Endothelial cell of umbilical vein (primary cell): ENCODE data around the gene ZNF483. TPM values are rescaled to one million over a fixed set of nuclear protein-coding genes. Genes with fewer than 3 reads are reported as not detected.

Experiments
- BruUV-seq: library from RNA; stranded (reverse); fragments of 400-500 nt; replicated peaks from 2 replicates; lab custom pipeline; 2021; lab: Mats Ljungman, UMichigan
- CTCF ChIA-PET: fragments of 300-600, 350-600 bp; sonication (Branson Sonifier 250); formaldehyde crosslinking; loops from one replicate; lab custom pipeline; 2021; ENCODE audit warnings: antibody characterized with exemption, inconsistent platforms; lab: Charles Lee
- POLR2A ChIA-PET: fragments of 300-600, 350-600 bp; sonication (Branson Sonifier 250); formaldehyde crosslinking; loops from one replicate; lab custom pipeline; 2021; ENCODE audit warnings: antibody characterized with exemption, inconsistent platforms; lab: Charles Lee
- DNase-seq: peaks from one replicate; pipeline ENCODE4 v3.0.0-alpha.2; 2011; ENCODE audit warnings: low read depth, low spot score
- FAIRE-seq: peaks from 2 replicates; lab custom pipeline; 2011; peaks lifted over from hg19 to GRCh38; lab: Jason Lieb, UNC
- H2AFZ ChIP-seq: 2 replicates; pipeline ENCODE4 v1.6.0; 2012; ENCODE audit warnings: low read depth, low read length, control low read depth, inconsistent platforms
- H3K27ac ChIP-seq: 2 replicates; pipeline ENCODE4 v1.5.1; 2011; ENCODE audit warnings: low read depth, mild to moderate bottlenecking, control low read depth, low read length, moderate library complexity; ENCODE audit not compliant: insufficient read depth
- H3K27me3 ChIP-seq, 2 experiments: 2 replicates each; pipeline versions ENCODE4 v1.6.0 to v1.6.1; 2011; ENCODE audit warnings: low read length in 2 of 2, mixed read lengths in 1 of 2; ENCODE audit not compliant: control insufficient read depth in 2 of 2, insufficient read depth in 2 of 2
- H3K36me3 ChIP-seq, 2 experiments: 2 replicates in 1 of 2; 3 replicates in 1 of 2; pipeline ENCODE4 v1.5.1; 2011; ENCODE audit warnings: low read length in 2 of 2, mild to moderate bottlenecking in 1 of 2, moderate library complexity in 1 of 2; ENCODE audit not compliant: control insufficient read depth in 2 of 2, insufficient read depth in 2 of 2; ENCODE audit errors: extremely low read depth in 1 of 2
- H3K4me1 ChIP-seq: 3 replicates; pipeline ENCODE4 v1.5.1; 2011; ENCODE audit warnings: mild to moderate bottlenecking, low read length; ENCODE audit not compliant: control insufficient read depth, insufficient read depth; ENCODE audit errors: extremely low read depth
- H3K4me2 ChIP-seq: 2 replicates; pipeline ENCODE4 v1.6.1; 2011; ENCODE audit warnings: low read length, control low read depth, mixed read lengths; ENCODE audit not compliant: insufficient read depth
- H3K4me3 ChIP-seq, 3 experiments: fragments of 200-600 bp in 1 of 3; sonication (generic), shearing (Covaris generic) in 1 of 3; replicated peaks in 1 of 3; 2 replicates each; pipeline ENCODE4 v1.5.1; 2011 to 2016; ENCODE audit warnings: control low read depth in 3 of 3, low read length in 3 of 3, mild to moderate bottlenecking in 2 of 3, inconsistent platforms in 1 of 3, low read depth in 1 of 3, moderate library complexity in 1 of 3; ENCODE audit not compliant: insufficient read depth in 1 of 3
- H3K79me2 ChIP-seq: 2 replicates; pipeline ENCODE4 v1.6.0; 2012; ENCODE audit warnings: low read length, inconsistent platforms; ENCODE audit not compliant: control insufficient read depth, insufficient read depth
- H3K9ac ChIP-seq: replicated peaks from 2 replicates; pipeline ENCODE3; 2011; ENCODE audit warnings: low read length, control low read depth; ENCODE audit not compliant: insufficient read depth; ENCODE audit errors: extremely low read depth
- H3K9me1 ChIP-seq: replicated peaks from 3 replicates; pipeline ENCODE4 v1.6.0; 2011; ENCODE audit warnings: mild to moderate bottlenecking, low read length; ENCODE audit not compliant: control insufficient read depth, insufficient read depth; ENCODE audit errors: extremely low read depth
- H3K9me3 ChIP-seq: replicated peaks from 2 replicates; pipeline ENCODE4 v1.5.1; 2012; ENCODE audit warnings: low read length, inconsistent platforms; ENCODE audit not compliant: control insufficient read depth, insufficient read depth
- H4K20me1 ChIP-seq: replicated peaks from 2 replicates; pipeline ENCODE3; 2011; ENCODE audit warnings: mild to moderate bottlenecking, low read length; ENCODE audit not compliant: control insufficient read depth, insufficient read depth; ENCODE audit errors: extremely low read depth
- CTCF ChIP-seq, 2 donors: IDR thresholded peaks; 1 replicate in 1 of 2; 2 replicates in 1 of 2; pipeline ENCODE4 v1.5.1; 2011; ENCODE audit warnings: low read length in 2 of 2, mild to moderate bottlenecking in 2 of 2, moderate library complexity in 2 of 2, control low read depth in 1 of 2, inconsistent platforms in 1 of 2, low read depth in 1 of 2; ENCODE audit not compliant: insufficient read depth in 1 of 2; ENCODE audit errors: extremely low read depth in 1 of 2
- MAX ChIP-seq: IDR thresholded peaks from 2 replicates; pipeline ENCODE4 v1.6.1; 2011; ENCODE audit not compliant: insufficient read depth, insufficient read length
- POLR2AphosphoS5 ChIP-seq: IDR thresholded peaks from 2 replicates; pipeline ENCODE4 v1.6.1; 2012; ENCODE audit warnings: low read depth, mild to moderate bottlenecking, control low read depth, low read length, moderate library complexity; ENCODE audit not compliant: insufficient read depth
- dilution Hi-C: fragments of 300-500 bp; cut with MboI; formaldehyde crosslinking; loops from one replicate; pipeline ENCODE4 v1.15.0; 2019; ENCODE audit warnings: low sequenced_read_pairs; ENCODE audit not compliant: extremely low pct_ligation_motif_present
- intact Hi-C: fragments of 100-400 bp; cut with micrococcal nuclease; formaldehyde crosslinking; loops from one replicate; pipeline ENCODE4 v1.10.0; 2022
- polyA plus RNA-seq, 4 experiments: library from polyadenylated mRNA; depleted of rRNA in 3 of 4; stranded (reverse) in 3 of 4; unstranded in 1 of 4; fragments of >200 nt; gene quantifications; 2 replicates each; pipeline versions ENCODE4 v1.2.1 to v1.2.3, GENCODE V29; 2011 to 2012; ENCODE audit warnings: missing spikeins in 1 of 4
- total RNA-seq: library from RNA; stranded (reverse); gene quantifications from 2 replicates; pipeline ENCODE4 v1.2.3, GENCODE V29; 2021

Gene ZNF483
- total and polyA plus RNA-seq, 2 donors (not counting 3 experiments of a cell fraction or from before 2014, with no cell fraction given) = 0.23 to 2.0 TPM

GRCh38 chr9:111599955-111600343 lies 75.0 kb downstream of the ZNF483 start:
- Histone ChIP-seq H2AFZ (peak overlapping the region; percentile 78), H4K20me1 (no peaks in the 10 kb centered on the region), H3K27ac (peak overlapping the region; percentile 87), H3K9ac (peak overlapping the region; percentile 91), H3K36me3 (peaks cover 4 to 6% of the 10 kb centered on the region in 2 experiments), H3K9me3 (no peaks in the 10 kb centered on the region), H3K4me3 (peak overlapping the region in 2 of 3 experiments; percentile 72 to 91), H3K4me2 (peak overlapping the region; percentile 67), H3K79me2 (peaks cover 17% of the 10 kb centered on the region), H3K4me1 (peaks cover 36% of the 10 kb centered on the region), H3K27me3 (no peaks in the 10 kb centered on the region), H3K9me1 (no peaks in the 10 kb centered on the region)
- no peak for FAIRE-seq
- TF ChIP-seq CTCF (IDR thresholded peaks at IDR 0.05; ENCODE audit: extremely low read depth in 1 of 2, insufficient read depth in 1 of 2, low read depth in 1 of 2, low read length in 2 of 2) (no peak), POLR2AphosphoS5 (no peak), MAX (no peak)
- intact Hi-C loops = loop anchor here (1.0 to 10.0 kb wide), 6 partner anchors 31 to 765 kb away; partner anchors contain the start of genes DNAJC25, ECPAS, GNG10 and UGCG
- CTCF ChIA-PET = interaction anchor here (0.5 to 9.0 kb wide), 3 partner anchors 20 to 474 kb away, joined by 3 to 221 read pairs (median 20); partner anchors contain the start of gene DNAJC25
- no TSS peak for BruUV-seq
- dilution Hi-C loops = no loop called here
- DNase-seq = no peak
- POLR2A ChIA-PET = interaction anchor here (1.2 kb wide), 1 partner anchor 22 kb away, joined by 4 read pairs; no protein-coding TSS in a partner anchor
